B cell (primary cell): ENCODE results near the gene YAP1. TPM values are rescaled to one million over a fixed set of nuclear protein-coding genes. Genes with fewer than 3 reads are reported as not detected.

Source experiments
- ATAC-seq: fragments of 200-7000 bp; cut with Tn5 transposase; one replicate; pipeline ENCODE4 v1.10.0; 2021; ENCODE audit warnings: low read depth, mild to moderate bottlenecking, moderate number of reproducible peaks, moderate library complexity
- CTCF ChIA-PET: fragments of 350-600 bp; sonication (Branson Sonifier 250); formaldehyde crosslinking; loops from one replicate; lab custom pipeline; 2021; ENCODE audit warnings: antibody characterized with exemption, inconsistent platforms; lab: Charles Lee
- POLR2A ChIA-PET: fragments of 350-600 bp; sonication (Branson Sonifier 250); formaldehyde crosslinking; loops from one replicate; lab custom pipeline; 2021; ENCODE audit warnings: antibody characterized with exemption; lab: Charles Lee
- DNase-seq: peaks from one replicate; pipeline ENCODE4 v3.0.0; 2013
- H2AFZ ChIP-seq: 2 replicates; pipeline ENCODE4 v1.6.1; 2012; ENCODE audit warnings: mild to moderate bottlenecking, low read depth, low read length; ENCODE audit not compliant: insufficient read depth, poor library complexity, severe bottlenecking
- H3K27ac ChIP-seq, 2 donors: 1 replicate in 1 of 2; 2 replicates in 1 of 2; pipeline ENCODE4 v1.5.1; 2012 to 2013; ENCODE audit warnings: low read length in 2 of 2, mild to moderate bottlenecking in 2 of 2, moderate library complexity in 1 of 2
- H3K27me3 ChIP-seq, 4 experiments: fragments of 200-600 bp in 1 of 4; sonication (generic) in 1 of 4; replicated peaks in 1 of 4; 1 replicate in 2 of 4; 2 replicates in 2 of 4; pipeline versions ENCODE4 v1.6.1 to v1.7.0; 2013 to 2016; ENCODE audit warnings: low read length in 3 of 4, mild to moderate bottlenecking in 2 of 4, mixed read lengths in 1 of 4, moderate library complexity in 1 of 4; ENCODE audit not compliant: insufficient read depth in 4 of 4, control insufficient read depth in 3 of 4; ENCODE audit errors: control extremely low read depth in 1 of 4
- H3K36me3 ChIP-seq, 2 experiments: replicated peaks in 1 of 2; 1 replicate in 1 of 2; 2 replicates in 1 of 2; pipeline versions ENCODE4 v1.6.1 to v1.7.1; 2013; ENCODE audit warnings: low read length in 1 of 2; ENCODE audit not compliant: insufficient read depth in 2 of 2, control insufficient read depth in 1 of 2; ENCODE audit errors: control extremely low read depth in 1 of 2, extremely low read depth in 1 of 2
- H3K4me1 ChIP-seq, 2 donors: fragments of 200-600 bp in 1 of 2; sonication (generic) in 1 of 2; 1 replicate in 1 of 2; 2 replicates in 1 of 2; pipeline versions ENCODE4 v1.5.1 to v1.6.1; 2013 to 2017; ENCODE audit warnings: low read length in 2 of 2; ENCODE audit not compliant: control insufficient read depth in 2 of 2, insufficient read depth in 2 of 2
- H3K4me2 ChIP-seq: replicated peaks from 2 replicates; pipeline ENCODE3; 2012; ENCODE audit warnings: mild to moderate bottlenecking, low read depth, low read length; ENCODE audit not compliant: poor library complexity, severe bottlenecking
- H3K4me3 ChIP-seq, 5 experiments: fragments of 200-600 bp in 1 of 5; sonication (generic) in 1 of 5; 1 replicate in 3 of 5; 2 replicates in 2 of 5; pipeline versions ENCODE4 v1.5.1 to v1.7.0; 2011 to 2016; ENCODE audit warnings: low read length in 4 of 5, mild to moderate bottlenecking in 4 of 5, low read depth in 2 of 5, control low read depth in 1 of 5, moderate library complexity in 1 of 5; ENCODE audit not compliant: insufficient read depth in 1 of 5; ENCODE audit errors: control extremely low read depth in 1 of 5, extremely low read depth in 1 of 5
- H3K79me2 ChIP-seq: fragments of 200-600 bp; sonication (generic); one replicate; pipeline ENCODE4 v1.6.0; 2016; ENCODE audit warnings: low read length; ENCODE audit not compliant: control insufficient read depth, insufficient read depth
- H3K9ac ChIP-seq: fragments of 200-600 bp; sonication (generic); 2 replicates; pipeline ENCODE4 v1.6.1; 2017; ENCODE audit warnings: mild to moderate bottlenecking, low read length, moderate library complexity
- H3K9me3 ChIP-seq, 3 donors: one replicate each; pipeline versions ENCODE4 v1.6.1 to v1.7.1; 2013; ENCODE audit warnings: low read length in 2 of 3; ENCODE audit not compliant: control insufficient read depth in 2 of 3, insufficient read depth in 1 of 3; ENCODE audit errors: control extremely low read depth in 1 of 3
- H4K20me1 ChIP-seq: 2 replicates; pipeline ENCODE4 v1.6.0; 2012; ENCODE audit warnings: mild to moderate bottlenecking, low read length; ENCODE audit not compliant: insufficient read depth, control insufficient read depth, poor library complexity, severe bottlenecking
- H3K27ac Mint-ChIP-seq: one replicate; pipeline ENCODE4 v1.8.0; 2021; ENCODE audit warnings: mixed read lengths
- H3K27me3 Mint-ChIP-seq: one replicate; pipeline ENCODE4 v1.8.0; 2021; ENCODE audit warnings: mixed read lengths
- H3K4me1 Mint-ChIP-seq: one replicate; pipeline ENCODE4 v1.8.0; 2021; ENCODE audit warnings: mixed read lengths
- H3K4me3 Mint-ChIP-seq: one replicate; pipeline ENCODE4 v1.8.0; 2021; ENCODE audit warnings: mixed read lengths
- H3K9me3 Mint-ChIP-seq: one replicate; pipeline ENCODE4 v1.8.0; 2022; ENCODE audit warnings: mixed read lengths; ENCODE audit not compliant: insufficient read depth
- CTCF ChIP-seq: fragments of 200-600 bp; IDR thresholded peaks from one replicate; pipeline ENCODE4 v1.8.0; 2022; ENCODE audit warnings: antibody characterized with exemption, mild to moderate bottlenecking
- EZH2 ChIP-seq: IDR thresholded peaks from 2 replicates; pipeline ENCODE4 v1.6.1; 2012; ENCODE audit warnings: borderline replicate concordance, low read depth, mild to moderate bottlenecking, moderate library complexity, low read length; ENCODE audit not compliant: insufficient read depth, poor library complexity, severe bottlenecking
- WGBS: methylation state at CpG from one replicate; pipeline ENCODE4 v1.1.5; 2013; ENCODE audit warnings: missing lambda C conversion rate; ENCODE audit not compliant: insufficient coverage; 5-methylcytosine and 5-hydroxymethylcytosine counted together
- intact Hi-C: fragments of 100-400 bp; cut with micrococcal nuclease; formaldehyde crosslinking; loops from one replicate; pipeline ENCODE4 v1.10.0; 2022
- polyA plus RNA-seq: library from polyadenylated mRNA; depleted of rRNA; stranded (reverse); fragments of >200 nt; gene quantifications from 2 replicates; pipeline ENCODE4 v1.2.3, GENCODE V29; 2012
- total RNA-seq, 2 donors: library from RNA; stranded (reverse); fragments of 120-200 nt in 1 of 2; gene quantifications; 1 replicate in 1 of 2; 2 replicates in 1 of 2; pipeline versions ENCODE4 v1.2.3 to v1.2.4, GENCODE V29; 2013 to 2022

The YAP1 gene
- total and polyA plus RNA-seq, 2 donors (not counting 1 experiment from before 2014, with no cell fraction given): not detected

GRCh38 chr11:102120437-102120973 lies 10.3 kb downstream of the YAP1 start:
- no peaks in the 10 kb centered on the region for H3K79me2 ChIP-seq
- 100% methylated on average over 1 of the region's 3 CpGs for WGBS
- TF ChIP-seq CTCF: no peak

GRCh38 chr11:102121329-102121728 lies 11.1 kb downstream of the YAP1 start:
- no peak overlapping the region for H3K4me2 ChIP-seq
- ATAC-seq: no peak
- no peaks in the 10 kb centered on the region for H3K79me2 ChIP-seq
- peaks cover 0 to 3% (median 1%) of the 10 kb centered on the region in 3 donors for H3K9me3 ChIP-seq
- no peak overlapping the region for H3K9ac ChIP-seq
- intact Hi-C loops: no loop called here
- no peak for TF ChIP-seq CTCF
- no peak for TF ChIP-seq EZH2
- ChIA-PET POLR2A (no interaction called here), CTCF (no interaction called here)
- DNase-seq: no peak
- peaks cover 0 to 29% (median 11%) of the 10 kb centered on the region in 4 experiments for H3K27me3 ChIP-seq
- no peak overlapping the region for H2AFZ ChIP-seq
- no peak overlapping the region for H3K4me3 ChIP-seq
- no peak overlapping the region for H3K27ac ChIP-seq
- H3K9me3 Mint-ChIP-seq: no peaks in the 10 kb centered on the region
- H3K4me1 Mint-ChIP-seq: no peaks in the 10 kb centered on the region
- no peaks in the 10 kb centered on the region for H3K36me3 ChIP-seq
- H3K4me3 Mint-ChIP-seq: no peak overlapping the region
- H3K27ac Mint-ChIP-seq: no peak overlapping the region
- 100% methylated on average over 1 of the region's 2 CpGs for WGBS
- no peaks in the 10 kb centered on the region for H4K20me1 ChIP-seq
- no peaks in the 10 kb centered on the region for H3K4me1 ChIP-seq
- H3K27me3 Mint-ChIP-seq: peaks cover 30% of the 10 kb centered on the region

More at GRCh38 chr11:102120437-102120973, 10.3 kb downstream of the YAP1 start:
- H3K27ac ChIP-seq: no peak overlapping the region
- no peak overlapping the region for H2AFZ ChIP-seq
- H3K27me3 ChIP-seq: peaks cover 0 to 37% (median 15%) of the 10 kb centered on the region in 4 experiments
- Mint-ChIP-seq H3K9me3 (no peaks in the 10 kb centered on the region), H3K4me1 (no peaks in the 10 kb centered on the region), H3K27me3 (peaks cover 35% of the 10 kb centered on the region), H3K27ac (no peak overlapping the region), H3K4me3 (no peak overlapping the region)
- H3K4me2 ChIP-seq: no peak overlapping the region
- H3K9me3 ChIP-seq: peaks cover 0 to 3% (median 1%) of the 10 kb centered on the region in 3 donors
- H3K4me1 ChIP-seq: no peaks in the 10 kb centered on the region
- H3K9ac ChIP-seq: no peak overlapping the region
- H3K36me3 ChIP-seq: no peaks in the 10 kb centered on the region
- no peak overlapping the region for H3K4me3 ChIP-seq
- no peaks in the 10 kb centered on the region for H4K20me1 ChIP-seq
- DNase-seq: no peak
- POLR2A ChIA-PET: no interaction called here
- ATAC-seq: no peak
- CTCF ChIA-PET: interaction anchor here (1.0 kb wide), 1 partner anchor 546 kb away, joined by 3 read pairs; no protein-coding TSS in a partner anchor
- intact Hi-C loops: no loop called here
